Mesendoderm (in vitro differentiated cells): ENCODE data around the gene BBLN.

Source experiments
- DNase-seq: peaks from one replicate; pipeline ENCODE4 v3.0.0; 2013
- H2AK5ac ChIP-seq: 2 replicates; pipeline ENCODE4 v1.6.1; 2013; ENCODE audit warnings: low read length, inconsistent platforms
- H2BK120ac ChIP-seq: 2 replicates; pipeline ENCODE4 v1.6.1; 2013; ENCODE audit warnings: low read depth, mild to moderate bottlenecking, low read length, moderate library complexity, mixed read lengths
- H2BK15ac ChIP-seq: replicated peaks from 2 replicates; pipeline ENCODE4 v1.6.1; 2013; ENCODE audit warnings: low read depth, mild to moderate bottlenecking, moderate library complexity
- H2BK5ac ChIP-seq: 2 replicates; pipeline ENCODE4 v1.6.1; 2013; ENCODE audit warnings: low read length, inconsistent platforms
- H3K18ac ChIP-seq: 2 replicates; pipeline ENCODE4 v1.6.1; 2013; ENCODE audit warnings: mild to moderate bottlenecking, low read length, mixed read lengths
- H3K23ac ChIP-seq: one replicate; pipeline ENCODE4 v1.6.1; 2013; ENCODE audit warnings: low read length
- H3K27ac ChIP-seq: 2 replicates; pipeline ENCODE4 v1.5.1; 2013; ENCODE audit warnings: low read depth, mild to moderate bottlenecking, inconsistent platforms, low read length, moderate library complexity
- H3K27me3 ChIP-seq: 2 replicates; pipeline ENCODE4 v1.6.1; 2013; ENCODE audit warnings: low read length, control low read depth, mild to moderate bottlenecking, inconsistent platforms; ENCODE audit not compliant: insufficient read depth, poor library complexity
- H3K36me3 ChIP-seq: 2 replicates; pipeline ENCODE4 v1.6.1; 2013; ENCODE audit warnings: low read length, inconsistent platforms; ENCODE audit not compliant: control insufficient read depth, insufficient read depth
- H3K4ac ChIP-seq: one replicate; pipeline ENCODE4 v1.6.1; 2013; ENCODE audit warnings: low read depth, mild to moderate bottlenecking, low read length, moderate library complexity
- H3K4me1 ChIP-seq: 2 replicates; pipeline ENCODE4 v1.6.1; 2013; ENCODE audit warnings: low read depth, low read length, inconsistent platforms; ENCODE audit not compliant: control insufficient read depth
- H3K4me2 ChIP-seq: 2 replicates; pipeline ENCODE4 v1.6.1; 2013; ENCODE audit warnings: low read length
- H3K4me3 ChIP-seq: 2 replicates; pipeline ENCODE4 v1.5.1; 2013; ENCODE audit warnings: mild to moderate bottlenecking, low read length
- H3K56ac ChIP-seq: one replicate; pipeline ENCODE4 v1.6.1; 2013; ENCODE audit warnings: low read length
- H3K79me1 ChIP-seq: 2 replicates; pipeline ENCODE4 v1.6.1; 2013; ENCODE audit warnings: low read length, inconsistent platforms
- H3K79me2 ChIP-seq: 2 replicates; pipeline ENCODE4 v1.6.1; 2013; ENCODE audit warnings: mild to moderate bottlenecking, low read length; ENCODE audit not compliant: control insufficient read depth, insufficient read depth
- H3K9ac ChIP-seq: 2 replicates; pipeline ENCODE4 v1.6.1; 2013; ENCODE audit warnings: low read length, inconsistent platforms
- H4K5ac ChIP-seq: one replicate; pipeline ENCODE4 v1.6.1; 2013; ENCODE audit warnings: low read length
- H4K8ac ChIP-seq: one replicate; pipeline ENCODE4 v1.6.1; 2013; ENCODE audit warnings: low read depth, mild to moderate bottlenecking, control low read depth, low read length, moderate library complexity
- WGBS: extraction: QIAGEN DNeasy Blood & Tissue Kit; methylation state at CpG from one replicate; pipeline ENCODE4 v1.1.7; 2013; ENCODE audit warnings: low lambda C conversion rate, missing lambda C conversion rate; ENCODE audit not compliant: insufficient coverage; ENCODE audit errors: extremely low coverage; 5-methylcytosine and 5-hydroxymethylcytosine counted together

Gene BBLN

DNA sequence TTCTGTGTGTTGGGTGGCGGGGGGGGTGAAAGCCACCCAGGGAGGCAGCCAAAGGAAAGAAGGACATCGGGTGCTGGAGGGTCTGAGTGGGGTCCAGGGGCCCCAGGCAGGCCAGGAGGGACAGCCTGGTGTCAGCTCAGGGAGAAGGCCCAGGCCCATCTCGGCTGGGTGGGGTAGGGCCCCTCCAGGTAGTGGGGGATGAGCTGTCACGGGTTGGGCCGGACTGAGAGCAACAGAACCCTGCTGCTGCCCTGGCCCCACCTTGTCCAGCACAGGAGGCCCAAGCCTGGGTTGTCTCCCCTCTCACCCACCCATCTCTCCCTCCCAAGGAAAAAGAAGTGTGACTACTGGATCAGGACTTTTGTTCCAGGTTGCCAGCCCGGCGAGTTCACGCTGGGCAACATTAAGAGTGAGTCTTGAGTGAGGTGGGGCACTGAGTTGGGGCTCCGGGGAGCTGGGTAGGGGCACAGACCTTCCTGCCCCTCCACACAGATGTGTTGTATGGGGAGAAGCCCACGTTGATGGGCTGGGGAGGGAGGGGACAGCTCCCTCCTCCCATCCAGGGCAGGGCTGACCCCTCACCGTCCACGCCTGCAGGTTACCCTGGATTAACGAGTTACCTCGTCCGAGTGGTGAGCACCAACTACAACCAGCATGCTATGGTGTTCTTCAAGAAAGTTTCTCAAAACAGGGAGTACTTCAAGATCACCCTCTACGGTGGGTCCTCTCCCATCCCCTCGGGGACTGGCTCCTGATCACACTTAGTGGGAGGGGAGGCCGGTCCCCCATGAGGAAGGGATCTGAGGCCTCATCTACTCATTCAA is 8.5 kb upstream of the BBLN start:
- Histone ChIP-seq H2BK5ac (no peak overlapping the region), H3K79me2 (no peaks in the 10 kb centered on the region), H2AK5ac (no peak overlapping the region), H2BK120ac (no peak overlapping the region), H3K4ac (no peak overlapping the region), H3K9ac (no peak overlapping the region), H3K27me3 (no peaks in the 10 kb centered on the region), H3K23ac (no peak overlapping the region), H4K8ac (no peak overlapping the region), H3K36me3 (no peaks in the 10 kb centered on the region), H4K5ac (no peak overlapping the region), H3K56ac (no peak overlapping the region), H3K18ac (no peak overlapping the region), H3K4me2 (no peak overlapping the region), H2BK15ac (no peak overlapping the region), H3K79me1 (no peaks in the 10 kb centered on the region), H3K27ac (no peak overlapping the region), H3K4me1 (no peaks in the 10 kb centered on the region), H3K4me3 (no peak overlapping the region)
- no CpG with 5 or more reads among the region's 18 CpGs for WGBS
- DNase-seq: no peak

DNA sequence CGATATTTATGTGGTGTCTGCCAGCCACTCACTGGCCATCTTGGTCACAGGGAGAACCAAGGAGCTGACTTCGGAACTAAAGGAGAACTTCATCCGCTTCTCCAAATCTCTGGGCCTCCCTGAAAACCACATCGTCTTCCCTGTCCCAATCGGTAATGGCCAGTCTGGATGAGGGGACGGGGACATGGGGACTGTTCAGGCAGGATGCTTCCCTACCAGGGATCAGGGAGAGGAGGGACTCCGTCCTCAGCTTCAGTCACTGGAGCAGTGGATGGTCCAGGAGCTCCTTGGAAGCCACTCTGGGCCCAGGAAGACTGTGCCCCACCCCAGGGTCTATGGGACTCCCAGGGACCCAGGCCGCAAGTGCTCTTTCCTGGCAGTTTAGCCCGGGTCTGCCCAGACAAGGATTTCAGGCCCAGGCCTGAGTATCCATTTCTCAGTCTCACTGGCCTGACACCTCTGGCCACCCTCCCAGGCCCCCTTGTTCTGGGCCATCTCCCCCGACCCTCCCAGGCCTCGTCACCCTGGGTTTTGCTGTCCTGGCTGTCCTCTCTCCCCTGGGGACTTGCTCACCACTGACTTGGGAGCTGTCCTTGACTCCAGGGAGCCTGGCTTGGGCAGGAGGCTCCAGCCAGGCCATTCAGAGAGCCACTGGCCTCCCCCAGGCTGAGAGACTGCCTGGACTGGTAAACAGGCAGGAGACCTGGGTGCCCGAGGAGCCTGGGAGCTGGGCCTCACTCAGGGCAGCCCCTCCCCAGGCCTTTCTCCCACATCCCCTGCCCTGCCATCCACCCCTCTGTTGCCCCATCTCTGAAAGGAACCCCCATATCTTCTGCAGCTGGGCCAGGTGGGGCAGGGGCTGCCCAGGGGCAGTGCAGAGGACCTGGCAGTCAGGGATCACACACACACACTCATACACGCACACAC is 7.7 kb upstream of the BBLN start:
- H3K27ac ChIP-seq: no peak overlapping the region
- no peak overlapping the region for H3K9ac ChIP-seq
- no peak overlapping the region for H3K23ac ChIP-seq
- H3K4me1 ChIP-seq: no peaks in the 10 kb centered on the region
- H3K27me3 ChIP-seq: no peaks in the 10 kb centered on the region
- H3K79me2 ChIP-seq: no peaks in the 10 kb centered on the region
- no peak overlapping the region for H3K4me2 ChIP-seq
- H2AK5ac ChIP-seq: no peak overlapping the region
- no peaks in the 10 kb centered on the region for H3K36me3 ChIP-seq
- H2BK15ac ChIP-seq: no peak overlapping the region
- H3K18ac ChIP-seq: no peak overlapping the region
- H2BK120ac ChIP-seq: no peak overlapping the region
- H4K8ac ChIP-seq: no peak overlapping the region
- no peak overlapping the region for H3K4me3 ChIP-seq
- H3K56ac ChIP-seq: no peak overlapping the region
- H4K5ac ChIP-seq: no peak overlapping the region
- no peak for DNase-seq
- H3K79me1 ChIP-seq: no peaks in the 10 kb centered on the region
- no peak overlapping the region for H3K4ac ChIP-seq
- WGBS: no CpG with 5 or more reads among the region's 13 CpGs
- no peak overlapping the region for H2BK5ac ChIP-seq

DNA sequence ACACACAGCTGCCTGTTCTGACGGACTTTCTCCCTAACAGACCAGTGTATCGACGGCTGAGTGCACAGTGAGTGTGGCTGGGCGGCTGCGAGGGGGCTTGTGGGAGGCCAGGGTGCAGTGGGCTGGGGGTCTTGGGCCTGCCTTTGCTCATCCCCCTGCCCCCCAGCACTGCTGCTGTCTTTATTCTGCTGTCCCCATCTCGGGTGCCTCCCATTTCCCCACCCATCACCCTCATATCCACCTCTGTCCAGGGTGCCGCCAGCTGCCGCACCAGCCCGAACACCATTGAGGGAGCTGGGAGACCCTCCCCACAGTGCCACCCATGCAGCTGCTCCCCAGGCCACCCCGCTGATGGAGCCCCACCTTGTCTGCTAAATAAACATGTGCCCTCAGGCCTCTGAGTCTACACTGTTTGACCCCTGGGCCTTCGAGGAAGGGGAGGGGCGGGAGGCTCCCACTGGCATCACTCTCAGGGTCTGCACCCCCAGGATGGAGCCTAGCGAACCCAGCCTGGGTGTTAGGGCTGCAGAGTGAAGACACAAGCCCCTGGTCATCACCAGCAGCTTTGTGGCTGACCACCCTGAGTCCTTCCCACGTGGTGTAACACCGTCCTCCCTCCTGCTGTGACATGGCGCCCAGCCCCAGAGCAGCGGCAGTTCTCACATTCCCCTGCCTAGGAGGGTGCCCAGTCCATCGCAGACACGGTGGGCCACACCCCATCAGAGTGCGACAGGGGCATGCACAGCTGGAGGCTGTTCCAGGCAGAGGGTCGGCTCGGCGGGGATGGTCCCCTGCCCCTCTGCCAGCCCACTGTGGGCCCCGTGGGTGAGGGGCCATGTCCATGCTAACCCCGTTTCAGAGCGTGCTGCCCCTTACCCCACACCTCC is 6.8 kb upstream of the BBLN start:
- H2BK120ac ChIP-seq: no peak overlapping the region
- H3K18ac ChIP-seq: no peak overlapping the region
- no CpG with 5 or more reads among the region's 26 CpGs for WGBS
- no peak overlapping the region for H3K23ac ChIP-seq
- H4K5ac ChIP-seq: no peak overlapping the region
- no peak overlapping the region for H3K4me3 ChIP-seq
- no peaks in the 10 kb centered on the region for H3K27me3 ChIP-seq
- no peak overlapping the region for H2BK5ac ChIP-seq
- H3K79me1 ChIP-seq: no peaks in the 10 kb centered on the region
- H3K4me2 ChIP-seq: no peak overlapping the region
- no peaks in the 10 kb centered on the region for H3K4me1 ChIP-seq
- H3K27ac ChIP-seq: no peak overlapping the region
- H2AK5ac ChIP-seq: no peak overlapping the region
- H4K8ac ChIP-seq: no peak overlapping the region
- no peaks in the 10 kb centered on the region for H3K36me3 ChIP-seq
- no peaks in the 10 kb centered on the region for H3K79me2 ChIP-seq
- no peak for DNase-seq
- H3K4ac ChIP-seq: no peak overlapping the region
- no peak overlapping the region for H3K56ac ChIP-seq
- no peak overlapping the region for H3K9ac ChIP-seq
- no peak overlapping the region for H2BK15ac ChIP-seq

DNA sequence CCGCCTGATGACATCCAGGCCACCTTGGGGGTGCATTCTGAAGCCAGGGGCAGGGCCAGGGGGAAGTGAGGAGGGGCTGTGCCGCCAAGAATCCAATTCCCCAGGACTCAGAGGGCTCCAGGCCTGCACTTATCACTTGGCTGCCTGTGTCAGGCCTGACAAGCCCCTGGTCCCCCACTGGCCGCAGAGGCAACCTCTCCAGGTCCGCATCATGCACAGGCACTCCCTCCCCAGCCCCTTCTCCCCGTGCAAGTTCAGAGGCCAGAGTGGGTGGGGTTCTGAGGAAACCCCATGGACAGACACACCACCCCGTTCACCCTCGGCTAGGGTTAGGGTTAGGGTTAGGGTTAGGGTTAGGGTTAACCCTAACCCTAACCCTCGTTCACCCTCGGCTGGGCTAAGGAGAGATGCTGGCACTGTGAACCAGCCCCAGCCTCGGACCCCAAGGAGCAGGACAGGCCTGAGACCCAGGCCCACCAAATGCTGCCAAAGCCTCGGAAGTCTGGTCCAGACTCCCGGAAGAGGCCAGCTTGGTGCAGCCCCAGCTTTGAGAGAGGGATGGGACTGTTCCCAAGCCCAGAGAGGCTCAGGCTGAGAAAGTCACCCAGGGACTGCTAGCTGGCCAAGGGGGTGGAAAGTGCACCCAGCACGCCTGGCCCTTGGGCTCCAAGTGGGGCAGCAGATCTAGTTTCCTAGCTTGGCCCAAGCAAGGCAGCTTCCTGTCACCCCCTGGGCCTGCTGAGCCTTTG is 5.9 kb upstream of the BBLN start:
- Histone ChIP-seq H2BK5ac (no peak overlapping the region), H3K4me3 (no peak overlapping the region), H3K36me3 (no peaks in the 10 kb centered on the region), H3K4me1 (no peaks in the 10 kb centered on the region), H3K27me3 (no peaks in the 10 kb centered on the region), H3K9ac (no peak overlapping the region), H3K27ac (no peak overlapping the region), H3K79me1 (no peaks in the 10 kb centered on the region), H4K5ac (no peak overlapping the region), H3K4ac (no peak overlapping the region), H3K56ac (no peak overlapping the region), H3K18ac (no peak overlapping the region), H2BK120ac (no peak overlapping the region), H2BK15ac (no peak overlapping the region), H3K4me2 (no peak overlapping the region), H2AK5ac (no peak overlapping the region), H3K79me2 (no peaks in the 10 kb centered on the region), H4K8ac (no peak overlapping the region), H3K23ac (no peak overlapping the region)
- no CpG with 5 or more reads among the region's 13 CpGs for WGBS
- DNase-seq: no peak
